AG04450 (cell line): Measurements from ENCODE around the gene RAB5B. TPM values are rescaled to one million over a fixed set of nuclear protein-coding genes. Genes with fewer than 3 reads are reported as not detected.

Source experiments
- CTCF ChIA-PET: fragments of 300-600, 350-600 bp; formaldehyde crosslinking; extraction: SDS; loops from one replicate; lab custom pipeline; 2022; ENCODE audit warnings: antibody characterized with exemption, inconsistent platforms; lab: Charles Lee
- POLR2A ChIA-PET: fragments of 350-600 bp; formaldehyde crosslinking; extraction: SDS; loops from one replicate; lab custom pipeline; 2021; ENCODE audit warnings: antibody characterized with exemption, inconsistent platforms; lab: Yijun Ruan, JAX
- DNase-seq: peaks from one replicate; pipeline ENCODE4 v3.0.0-alpha.2; 2011; ENCODE audit warnings: low read depth, low spot score
- H3K27ac ChIP-seq: one replicate; pipeline ENCODE4 v1.5.1; 2012; ENCODE audit warnings: low read depth, low read length, control low read depth
- H3K27me3 ChIP-seq: one replicate; pipeline ENCODE4 v1.6.0; 2012; ENCODE audit warnings: low read length; ENCODE audit not compliant: control insufficient read depth, insufficient read depth
- H3K4me3 ChIP-seq: 2 replicates; pipeline ENCODE4 v1.5.1; 2011; ENCODE audit warnings: mild to moderate bottlenecking, low read depth, low read length, control low read depth
- H3K9me3 ChIP-seq: 2 replicates; pipeline ENCODE4 v1.5.1; 2012; ENCODE audit warnings: low read length; ENCODE audit not compliant: control insufficient read depth, insufficient read depth
- CTCF ChIP-seq: IDR thresholded peaks from 2 replicates; pipeline ENCODE4 v1.5.1; 2011; ENCODE audit warnings: low read depth, low read length, control low read depth, inconsistent platforms
- polyA plus RNA-seq: library from polyadenylated mRNA; depleted of rRNA; stranded (reverse); fragments of >200 nt; gene quantifications from 2 replicates; pipeline ENCODE4 v1.2.3, GENCODE V29; 2011

RAB5B gene
- polyA plus RNA-seq, 1 experiment = 157 TPM

- ChIA-PET POLR2A (interaction anchor here (0.6 to 2.9 kb wide), 9 partner anchors 9 to 1829 kb away, joined by 3 to 20 read pairs (median 4); partner anchors contain the start of genes PA2G4, RAB5B and SUOX), CTCF (interaction anchor here (0.6 to 4.2 kb wide), 3 partner anchors 9 to 26 kb away, joined by 3 to 25 read pairs (median 18); partner anchors contain the start of gene SUOX)
- Histone ChIP-seq H3K9me3 (no peaks in the 10 kb centered on the region), H3K27me3 (no peaks in the 10 kb centered on the region), H3K27ac (peak within 1 kb of the TSS; percentile 57), H3K4me3 (peak within 1 kb of the TSS; percentile 57)
- no peak for DNase-seq
- no peak for TF ChIP-seq CTCF
These were observed 46.7 kb downstream of the RAB5B start, which contains the start of gene IKZF4 for GRCh38 chr12:56020423-56021184. Gene IKZF4, plus strand, starts transcription at chr12:56021043. Its CDS starts 451 bp downstream, at chr12:56021494.

GRCh38 chr12:56021889-56022497, 48.1 kb downstream of the RAB5B start:
- CTCF ChIA-PET = interaction anchor here (0.7 to 2.7 kb wide), 3 partner anchors 8 to 25 kb away, joined by 3 to 18 read pairs (median 7); partner anchors contain the start of gene SUOX
- Histone ChIP-seq H3K27ac (no peak overlapping the region), H3K4me3 (peak overlapping the region; percentile 57), H3K27me3 (no peaks in the 10 kb centered on the region), H3K9me3 (no peaks in the 10 kb centered on the region)
- TF ChIP-seq CTCF = no peak
- no peak for DNase-seq
- POLR2A ChIA-PET = interaction anchor here (1.7 to 2.9 kb wide), 2 partner anchors 25 to 48 kb away, joined by 4 to 9 read pairs; partner anchors contain the start of genes RAB5B and SUOX

DNA sequence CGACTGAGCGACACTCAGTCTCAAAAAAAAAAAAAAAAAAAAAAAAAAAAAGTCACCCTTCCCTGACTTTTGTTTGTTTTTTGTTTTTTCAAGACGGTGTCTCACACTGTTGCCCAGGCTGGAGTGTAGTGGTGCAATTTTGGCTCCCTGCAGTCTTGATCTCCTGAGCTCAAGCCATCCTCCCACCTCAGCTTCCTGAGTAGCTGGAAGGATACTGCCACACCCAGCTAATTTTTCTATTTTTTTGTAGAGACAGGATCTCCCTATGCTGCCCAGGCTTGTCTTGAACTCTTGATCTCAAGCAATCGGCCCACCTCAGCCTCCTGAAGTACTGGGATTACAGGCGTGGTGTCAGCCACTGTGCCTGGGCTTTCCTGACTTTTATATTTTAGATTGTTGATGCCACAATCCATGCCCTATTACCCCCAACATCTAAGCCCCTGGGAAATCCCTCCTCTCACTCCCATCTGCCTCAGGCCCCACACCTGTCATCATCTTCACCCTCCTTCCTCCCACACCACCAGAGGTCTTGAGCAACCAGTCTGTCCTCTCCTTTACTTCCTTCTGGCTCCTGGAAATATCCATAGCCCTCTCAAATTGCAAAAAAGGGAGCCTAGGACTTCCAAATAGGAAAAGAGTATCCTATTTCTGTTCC, 54.8 kb downstream of the RAB5B start:
- H3K27ac ChIP-seq = peak overlapping the region; percentile 65
- ChIA-PET CTCF (interaction anchor here (0.6 to 3.1 kb wide), 19 partner anchors 8 to 289 kb away, joined by 3 to 104 read pairs (median 8); partner anchors contain the start of genes IKZF4, PA2G4, RAB5B and SUOX), POLR2A (interaction anchor here (0.6 kb wide), 1 partner anchor 8 kb away, joined by 3 read pairs; no protein-coding TSS in a partner anchor)
- no peaks in the 10 kb centered on the region for H3K27me3 ChIP-seq
- H3K4me3 ChIP-seq = no peak overlapping the region
- no peak for DNase-seq
- no peaks in the 10 kb centered on the region for H3K9me3 ChIP-seq
- TF ChIP-seq CTCF = no peak

GRCh38 chr12:56029166-56029519, 55.3 kb downstream of the RAB5B start:
- DNase-seq = no peak
- POLR2A ChIA-PET = interaction anchor here (0.9 kb wide), 1 partner anchor 9 kb away, joined by 5 read pairs; the partner anchor contains the start of gene IKZF4
- CTCF ChIA-PET = interaction anchor here (0.6 to 3.1 kb wide), 22 partner anchors 8 to 290 kb away, joined by 3 to 104 read pairs (median 7); partner anchors contain the start of genes IKZF4, PA2G4, RAB5B and SUOX
- no peaks in the 10 kb centered on the region for H3K9me3 ChIP-seq
- no peak for TF ChIP-seq CTCF
- H3K4me3 ChIP-seq = no peak overlapping the region
- peak overlapping the region; percentile 65 for H3K27ac ChIP-seq
- H3K27me3 ChIP-seq = no peaks in the 10 kb centered on the region
